CD4-positive, alpha-beta T cell treated with Interleukin-15 for 4 hours (primary cell): ENCODE results near the gene TBCK.
A peak's percentile ranks its signal among the peaks of the same experiment; 100 is the strongest.
"Not testable (repeated sequence)": the region's sequence is repeated elsewhere in the genome, so short reads cannot be mapped to it uniquely, and the experiment has no call there.

Experiments used
- DNase-seq: peaks from one replicate; pipeline ENCODE4 v3.0.0-alpha.2; 2020; ENCODE audit warnings: low spot score

The TBCK gene

GRCh38 chr4:106315968-106316772 lies at the start of gene TBCK, which contains the start of gene AIMP1:
TBCK (minus strand) TSS chr4:106316209; CDS start chr4:106308960, 7,249 bp downstream.
AIMP1 (plus strand) TSS chr4:106316550; CDS start chr4:106325010, 8,460 bp downstream.
- peak; percentile 91 for DNase-seq

DNA sequence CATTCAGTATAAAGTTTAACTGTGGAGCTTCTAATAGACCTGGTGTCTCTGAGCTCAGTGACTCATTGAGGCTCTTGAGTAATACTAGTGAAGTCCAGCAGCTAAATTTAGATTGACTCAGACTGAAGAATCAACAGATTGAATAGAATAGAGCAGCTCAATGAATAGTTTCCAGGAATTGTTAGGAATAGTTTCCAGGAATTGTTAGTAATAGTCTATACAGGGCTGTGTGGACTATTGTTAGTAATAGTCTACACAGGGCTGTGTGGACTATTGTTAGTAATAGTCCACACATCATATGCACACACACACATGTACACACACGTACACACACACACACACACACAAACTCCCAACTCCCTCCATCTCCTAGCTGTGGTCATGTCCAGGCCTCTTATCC lies 49.6 kb upstream of the TBCK start:
- no peak for DNase-seq

- no peak for DNase-seq
Measured at GRCh38 chr4:106364282-106364681, 48.3 kb upstream of the TBCK start.

DNA sequence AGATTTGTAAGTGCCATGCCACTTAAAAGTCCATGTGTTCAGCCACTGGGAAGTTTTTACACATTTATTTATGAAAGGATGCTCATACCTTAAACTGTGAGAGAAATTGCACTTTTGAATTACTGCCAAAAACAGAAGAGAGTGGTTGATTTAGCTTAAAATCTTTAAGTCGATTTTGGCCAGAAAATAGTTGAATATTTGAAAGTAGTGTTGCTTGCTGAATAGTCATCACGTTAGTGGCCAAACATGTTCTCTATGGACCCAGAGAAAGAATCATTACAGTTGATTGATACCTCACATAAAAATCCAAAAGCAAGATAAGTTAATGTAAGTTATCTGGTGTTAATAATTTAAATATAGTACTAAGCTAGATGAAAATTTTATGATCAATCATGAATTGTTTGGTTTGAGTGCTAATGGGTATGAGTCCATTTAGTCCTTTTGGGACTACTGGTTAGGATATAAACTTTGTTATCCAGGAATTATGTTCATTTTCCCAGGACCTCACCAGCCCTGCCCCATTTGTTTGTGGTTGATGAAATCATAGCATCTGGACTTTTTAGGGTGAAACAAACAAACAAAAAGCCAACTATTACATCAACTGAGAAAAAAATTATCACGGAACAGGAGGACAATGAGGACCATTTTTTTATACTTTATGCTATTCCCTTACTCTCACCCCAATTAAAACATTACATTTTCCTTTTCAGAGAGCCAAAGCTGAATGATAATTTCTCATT lies 46.2 kb upstream of the TBCK start:
- DNase-seq = no peak

GRCh38 chr4:106358899-106359298 lies 42.9 kb upstream of the TBCK start:
- no peak for DNase-seq

- no peak for DNase-seq
Measured at GRCh38 chr4:106355193-106355592, 39.2 kb upstream of the TBCK start.

GRCh38 chr4:106353786-106354185 lies 37.8 kb upstream of the TBCK start:
- no peak for DNase-seq

- DNase-seq = no peak
Measured at GRCh38 chr4:106351016-106351415, 35.0 kb upstream of the TBCK start.

GRCh38 chr4:106347167-106347566 lies 31.2 kb upstream of the TBCK start:
- DNase-seq = no peak

- DNase-seq = no peak
Measured at GRCh38 chr4:106344647-106344970, 28.6 kb upstream of the TBCK start.

- DNase-seq = no peak
Measured at GRCh38 chr4:106343865-106344646, 28.0 kb upstream of the TBCK start.

DNA sequence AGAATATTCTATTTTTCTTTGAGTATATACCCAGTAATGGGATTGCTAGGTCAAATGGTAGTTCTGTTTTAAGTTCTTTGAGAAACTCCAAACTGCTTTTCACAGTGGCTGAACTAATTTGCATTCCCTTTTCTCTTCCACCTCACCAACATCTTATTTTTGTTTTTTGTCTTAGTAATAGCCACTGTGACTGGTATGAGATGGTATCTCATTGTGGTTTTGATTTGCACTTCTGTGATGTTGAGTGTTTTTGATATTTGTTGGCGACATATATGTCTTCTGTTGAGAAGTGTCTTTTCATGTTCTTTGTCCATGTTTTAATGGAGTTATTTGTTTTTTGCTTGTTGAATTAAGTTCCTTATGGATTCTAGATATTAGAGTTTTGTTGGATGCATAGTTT lies 24.8 kb upstream of the TBCK start:
- no peak for DNase-seq

DNA sequence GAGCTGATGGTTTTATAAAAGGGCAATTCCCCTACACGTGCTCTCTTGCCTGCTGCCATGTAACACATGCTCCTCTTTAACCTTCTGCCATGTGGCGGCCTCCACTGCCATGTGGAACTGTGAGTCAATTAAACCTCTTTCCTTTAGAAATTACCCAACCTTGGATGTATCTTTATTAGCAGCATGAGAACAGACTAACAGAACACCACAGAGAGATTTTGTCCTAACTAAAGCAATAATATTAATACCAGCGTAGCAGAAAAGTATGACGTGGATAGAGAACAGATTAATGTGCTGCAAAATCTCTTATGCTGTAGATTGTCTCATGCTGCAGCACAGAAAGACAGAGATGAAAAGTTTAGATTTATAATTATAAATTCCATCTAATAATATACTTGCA lies 23.4 kb upstream of the TBCK start:
- no peak for DNase-seq

- no peak for DNase-seq
Measured at GRCh38 chr4:106338671-106339070, 22.7 kb upstream of the TBCK start.

GRCh38 chr4:106337916-106338315 lies 21.9 kb upstream of the TBCK start:
- no peak for DNase-seq

- no peak for DNase-seq
Measured at GRCh38 chr4:106336618-106337017, 20.6 kb upstream of the TBCK start.

DNA sequence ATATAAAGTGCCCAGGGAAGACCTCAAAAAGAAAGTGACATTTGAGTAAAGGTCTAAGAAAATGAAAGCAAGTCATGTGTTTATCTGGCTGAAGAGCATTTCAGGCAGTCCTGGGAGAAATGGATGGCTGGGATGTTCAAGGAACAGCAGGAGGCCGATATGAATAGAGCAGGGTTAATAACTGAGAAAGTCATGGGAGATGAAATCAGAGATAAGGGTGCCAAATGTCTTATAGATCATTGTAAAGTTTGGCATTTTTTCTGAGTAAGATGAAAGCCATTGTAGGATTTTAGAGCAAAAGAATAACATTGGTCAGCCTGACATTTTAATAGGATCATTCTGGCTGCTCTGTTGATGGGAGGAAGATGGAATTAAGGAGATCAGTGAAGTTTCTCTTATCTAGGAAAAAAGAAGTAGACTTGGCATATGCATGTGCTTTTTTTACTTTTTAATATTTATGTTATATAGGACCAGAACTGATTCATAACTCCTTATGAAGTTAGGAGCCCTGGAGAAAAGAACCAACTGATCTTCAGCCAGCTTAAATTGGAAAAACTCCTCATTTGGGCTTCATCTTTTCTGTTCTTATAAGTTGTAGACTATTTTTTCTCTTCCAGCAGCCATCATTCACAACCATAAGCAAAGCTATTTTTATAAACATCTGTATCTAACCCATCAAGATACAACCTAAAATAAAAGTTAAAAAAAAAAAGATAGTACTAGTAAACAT lies 18.9 kb upstream of the TBCK start:
- DNase-seq = no peak

DNA sequence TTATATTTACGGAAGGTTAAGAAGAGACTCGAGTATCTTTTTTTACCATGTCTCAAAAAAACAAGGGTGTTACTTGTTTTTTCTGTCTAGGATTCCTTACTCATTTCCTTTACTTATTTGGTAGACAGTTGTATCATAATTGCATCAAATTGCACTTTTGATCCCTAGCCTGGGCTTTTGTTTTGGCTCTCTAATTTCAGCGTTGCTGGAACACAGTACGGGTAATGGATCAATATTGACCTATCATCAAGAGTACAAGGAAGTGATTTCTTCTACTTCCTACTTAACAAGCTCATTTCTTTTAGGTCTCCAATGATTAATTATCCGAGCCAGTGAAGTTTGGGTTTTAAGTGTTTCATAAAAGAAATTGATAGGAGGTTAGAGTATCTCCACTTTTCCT lies 17.2 kb upstream of the TBCK start:
- DNase-seq = no peak

DNA sequence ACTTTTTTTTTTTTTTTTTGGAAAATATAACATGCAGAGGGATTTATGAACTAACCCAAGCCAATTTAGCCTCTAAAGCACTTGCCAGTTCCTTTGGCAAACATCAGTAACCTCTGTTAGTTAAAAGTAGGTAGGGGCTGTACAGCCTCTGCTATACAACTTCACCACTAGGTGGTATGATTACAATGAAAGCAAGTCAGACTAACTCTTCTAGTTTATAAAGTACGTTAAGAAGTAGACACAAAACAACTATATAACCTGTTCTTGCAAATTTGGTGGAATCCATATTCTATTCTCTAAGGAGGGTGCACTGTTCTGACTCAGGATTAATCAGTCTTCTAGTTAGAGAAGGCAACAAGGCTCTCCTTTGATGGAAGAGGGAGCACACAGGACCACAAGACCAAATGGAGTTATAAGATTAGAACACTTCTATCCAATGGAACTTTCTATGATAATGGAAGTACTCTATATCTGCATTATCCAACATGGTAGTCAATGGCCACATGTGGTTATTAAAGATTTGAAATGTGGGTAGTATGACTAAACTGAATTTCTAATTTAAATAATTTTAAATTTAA lies 13.1 kb upstream of the TBCK start:
- peak; percentile 20 for DNase-seq

DNA sequence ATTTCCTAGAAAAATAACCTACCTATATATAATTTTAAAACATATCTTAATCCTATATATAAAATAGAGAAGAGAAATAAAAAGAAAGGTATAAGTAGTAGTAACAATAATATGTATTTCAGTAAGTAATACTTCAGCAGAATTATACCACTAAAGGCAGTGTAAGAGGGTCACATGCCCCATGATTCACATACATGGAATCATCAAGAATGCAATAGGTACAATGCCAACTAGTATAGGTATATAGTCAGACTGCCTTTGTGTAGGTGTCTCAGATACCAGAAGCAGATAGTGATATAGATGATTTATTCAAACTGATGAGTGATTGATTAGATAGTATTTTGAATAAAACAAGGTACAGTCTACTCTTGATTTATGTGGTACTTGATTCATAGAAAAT lies 9.8 kb upstream of the TBCK start:
- DNase-seq = no peak

DNA sequence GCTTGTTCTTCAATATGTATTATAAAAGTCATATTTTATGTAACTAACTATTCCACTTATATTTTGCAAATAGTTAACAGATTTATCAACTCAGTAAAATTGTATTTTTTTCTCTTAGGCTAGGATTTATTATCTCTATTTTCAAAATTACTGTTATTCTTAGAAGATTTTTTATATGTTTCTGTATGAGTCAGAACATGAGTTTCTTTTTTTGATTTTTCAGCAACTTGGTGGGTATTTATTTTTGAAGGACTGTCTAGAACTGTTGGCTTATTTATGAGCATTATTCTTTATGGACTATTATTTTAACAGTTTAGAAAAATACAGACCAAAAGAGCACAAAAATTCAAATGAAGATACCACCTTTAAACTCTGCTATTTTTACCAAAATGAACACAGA lies 7.1 kb upstream of the TBCK start:
- no peak for DNase-seq

DNA sequence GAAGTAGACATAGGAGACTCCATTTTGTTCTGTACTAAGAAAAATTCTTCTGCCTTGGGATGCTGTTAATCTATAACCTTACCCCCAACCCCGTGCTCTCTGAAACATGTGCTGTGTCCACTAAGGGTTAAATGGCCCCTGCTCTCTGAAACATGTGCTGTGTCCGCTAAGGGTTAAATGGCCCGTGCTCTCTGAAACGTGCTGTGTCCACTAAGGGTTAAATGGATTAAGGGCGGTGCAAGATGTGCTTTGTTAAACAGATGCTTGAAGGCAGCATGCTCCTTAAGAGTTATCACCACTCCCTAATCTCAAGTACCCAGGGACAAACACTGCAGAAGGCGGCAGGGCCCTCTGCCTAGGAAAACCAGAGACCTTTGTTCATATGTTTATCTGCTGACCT lies 5.8 kb upstream of the TBCK start:
- DNase-seq = not testable (repeated sequence)
